HCT116 (cell line): ENCODE results near the gene MEG3. TPM values are rescaled to one million over a fixed set of nuclear protein-coding genes. Genes with fewer than 3 reads are reported as not detected.

Experiments used
- ATAC-seq: fragments of 200-7000 bp; cut with Tn5 transposase; 2 replicates; pipeline ENCODE4 v1.9.1; 2020; ENCODE audit warnings: mild to moderate bottlenecking, moderate library complexity
- BruUV-seq: library from RNA; stranded (reverse); fragments of 400-500 nt; replicated peaks from 2 replicates; lab custom pipeline; 2021; lab: Mats Ljungman, UMichigan
- CTCF ChIA-PET: fragments of 300-600 bp; sonication (Branson Sonifier 250); formaldehyde crosslinking; loops from one replicate; lab custom pipeline; 2021; ENCODE audit warnings: antibody characterized with exemption; lab: Charles Lee
- POLR2A ChIA-PET: fragments of 300-600, 350-600 bp; sonication (Branson Sonifier 250); formaldehyde crosslinking; loops from one replicate; lab custom pipeline; 2021; ENCODE audit warnings: antibody characterized with exemption; lab: Charles Lee
- RAD21 ChIA-PET, 2 experiments: fragments of 300-600 bp; sonication (Branson Sonifier 250); formaldehyde crosslinking; loops; one replicate each; lab custom pipeline; 2023; ENCODE audit warnings: low total read pairs in 2 of 2; ENCODE audit not compliant: uncharacterized antibody in 2 of 2, unreplicated experiment in 2 of 2, low non-redundant PET in 1 of 2; lab: Charles Lee
- DNase-seq: peaks from one replicate; pipeline ENCODE4 v3.0.0-alpha.2; 2010; ENCODE audit warnings: low read depth, low spot score
- H2AFZ ChIP-seq: fragments of 200-600 bp; shearing (Covaris generic), sonication (generic); 2 replicates; pipeline ENCODE4 v1.6.1; 2017; ENCODE audit warnings: low read depth, mixed run types, mixed read lengths, antibody characterized with exemption, low read length; ENCODE audit not compliant: poor library complexity, severe bottlenecking
- H3K27ac ChIP-seq: 2 replicates; pipeline ENCODE4 v1.5.1; 2012; ENCODE audit warnings: low read depth, low read length
- H3K27me3 ChIP-seq: fragments of 200-600 bp; sonication (generic); 2 replicates; pipeline ENCODE4 v1.6.1; 2016; ENCODE audit warnings: mixed run types, low read length, mixed read lengths; ENCODE audit not compliant: insufficient read depth
- H3K36me3 ChIP-seq, 2 experiments: fragments of 200-500 bp in 1 of 2; fragments of 200-600 bp in 1 of 2; sonication (Bioruptor generic) in 1 of 2; sonication (generic) in 1 of 2; 2 replicates each; pipeline versions ENCODE4 v1.5.1 to v1.6.1; 2014 to 2016; ENCODE audit warnings: low read length in 2 of 2, inconsistent platforms in 1 of 2, mixed read lengths in 1 of 2, mixed run types in 1 of 2; ENCODE audit not compliant: insufficient read depth in 2 of 2, control insufficient read depth in 1 of 2
- H3K4me1 ChIP-seq, 2 experiments: fragments of 200-600 bp in 1 of 2; sonication (generic) in 1 of 2; 2 replicates each; pipeline versions ENCODE4 v1.5.1 to v1.6.1; 2012 to 2017; ENCODE audit warnings: low read length in 2 of 2, inconsistent platforms in 1 of 2, mild to moderate bottlenecking in 1 of 2, mixed read lengths in 1 of 2, mixed run types in 1 of 2, moderate library complexity in 1 of 2; ENCODE audit not compliant: insufficient read depth in 2 of 2, control insufficient read depth in 1 of 2
- H3K4me2 ChIP-seq: fragments of 200-600 bp; sonication (generic); 2 replicates; pipeline ENCODE4 v1.6.1; 2017; ENCODE audit warnings: mixed run types, low read length, mixed read lengths
- H3K4me3 ChIP-seq, 2 experiments: fragments of 200-600 bp in 1 of 2; sonication (generic) in 1 of 2; replicated peaks in 1 of 2; 2 replicates each; pipeline ENCODE4 v1.5.1; 2011 to 2016; ENCODE audit warnings: low read length in 2 of 2, control low read depth in 1 of 2, low read depth in 1 of 2, mild to moderate bottlenecking in 1 of 2, mixed read lengths in 1 of 2, mixed run types in 1 of 2
- H3K79me2 ChIP-seq: fragments of 200-600 bp; sonication (generic); 2 replicates; pipeline ENCODE4 v1.6.1; 2017; ENCODE audit warnings: mild to moderate bottlenecking, mixed run types, low read length, moderate library complexity, mixed read lengths; ENCODE audit not compliant: insufficient read depth
- H3K9ac ChIP-seq: fragments of 200-600 bp; sonication (generic); 2 replicates; pipeline ENCODE4 v1.6.1; 2016; ENCODE audit warnings: low read length, mixed read lengths
- H3K9me2 ChIP-seq: fragments of 200-600 bp; sonication (generic), shearing (Covaris generic); 2 replicates; pipeline ENCODE4 v1.6.1; 2017; ENCODE audit warnings: mixed run types, mild to moderate bottlenecking, moderate library complexity; ENCODE audit not compliant: insufficient read depth
- H3K9me3 ChIP-seq, 2 experiments: fragments of 200-500 bp in 1 of 2; fragments of 200-600 bp in 1 of 2; sonication (Bioruptor generic) in 1 of 2; sonication (generic) in 1 of 2; 2 replicates each; pipeline ENCODE4 v1.6.1; 2014 to 2017; ENCODE audit warnings: low read length in 2 of 2, mixed read lengths in 2 of 2, inconsistent platforms in 1 of 2, low read depth in 1 of 2, mild to moderate bottlenecking in 1 of 2, mixed run types in 1 of 2, moderate library complexity in 1 of 2; ENCODE audit not compliant: control insufficient read depth in 1 of 2, insufficient read depth in 1 of 2
- H4K20me1 ChIP-seq: fragments of 200-600 bp; sonication (generic), shearing (Covaris generic); 2 replicates; pipeline ENCODE4 v1.6.1; 2017; ENCODE audit warnings: mixed run types, mild to moderate bottlenecking, moderate library complexity; ENCODE audit not compliant: insufficient read depth
- CBX3 ChIP-seq: IDR thresholded peaks from 2 replicates; pipeline ENCODE4 v1.6.1; 2012; ENCODE audit warnings: low read depth
- CTCF ChIP-seq, 3 experiments: fragments of 200-600 bp in 1 of 3; sonication (generic) in 1 of 3; IDR thresholded peaks in 2 of 3; conservative IDR thresholded peaks in 1 of 3; 2 replicates each; pipeline ENCODE4 v1.5.1; 2012 to 2017; ENCODE audit warnings: low read depth in 2 of 3, low read length in 2 of 3, antibody characterized with exemption in 1 of 3, borderline replicate concordance in 1 of 3, control low read depth in 1 of 3, mild to moderate bottlenecking in 1 of 3, mixed read lengths in 1 of 3, mixed run types in 1 of 3, moderate library complexity in 1 of 3; ENCODE audit not compliant: insufficient read depth in 1 of 3
- EGR1 ChIP-seq: IDR thresholded peaks from 2 replicates; pipeline ENCODE4 v1.6.1; 2012; ENCODE audit warnings: low read depth
- EZH2phosphoT487 ChIP-seq: fragments of 200-600 bp; IDR thresholded peaks from 2 replicates; pipeline ENCODE4 v1.6.1; 2018; ENCODE audit warnings: antibody characterized with exemption, borderline replicate concordance
- FOSL1 ChIP-seq: IDR thresholded peaks from 2 replicates; pipeline ENCODE4 v1.6.1; 2012; ENCODE audit warnings: low read depth
- JUND ChIP-seq: IDR thresholded peaks from 2 replicates; pipeline ENCODE4 v1.6.1; 2012
- MAX ChIP-seq: IDR thresholded peaks from 2 replicates; pipeline ENCODE4 v1.6.1; 2012
- POLR2A ChIP-seq: IDR thresholded peaks from 2 replicates; pipeline ENCODE4 v1.7.0; 2011; ENCODE audit warnings: borderline replicate concordance; ENCODE audit not compliant: insufficient read depth, insufficient read length; ENCODE audit errors: extremely low read depth
- POLR2AphosphoS5 ChIP-seq: IDR thresholded peaks from 2 replicates; pipeline ENCODE4 v1.6.1; 2011; ENCODE audit warnings: mild to moderate bottlenecking, low read depth, low read length, moderate library complexity
- RAD21 ChIP-seq: IDR thresholded peaks from 2 replicates; pipeline ENCODE4 v1.6.1; 2012; ENCODE audit warnings: low read depth, mild to moderate bottlenecking
- REST ChIP-seq: IDR thresholded peaks from 2 replicates; pipeline ENCODE4 v1.6.1; 2012; ENCODE audit warnings: low read depth
- SP1 ChIP-seq: IDR thresholded peaks from 2 replicates; pipeline ENCODE4 v1.6.1; 2012; ENCODE audit warnings: low read depth
- SRF ChIP-seq: IDR thresholded peaks from 2 replicates; pipeline ENCODE4 v1.6.1; 2012; ENCODE audit warnings: low read depth
- ZNF274 ChIP-seq: fragments of 200-500 bp; sonication (Bioruptor generic); IDR thresholded peaks from 2 replicates; pipeline ENCODE4 v1.6.1; 2014; ENCODE audit warnings: mild to moderate bottlenecking, low read depth, low read length, inconsistent platforms
- intact Hi-C: fragments of 100-400 bp; cut with micrococcal nuclease; formaldehyde crosslinking; loops from 2 replicates; pipeline ENCODE4 v1.10.0; 2022
- total RNA-seq: library from RNA; stranded (reverse); gene quantifications from one replicate; pipeline ENCODE4 v1.2.1, GENCODE V29; 2021; ENCODE audit not compliant: unreplicated experiment

Gene MEG3
- total RNA-seq, 1 experiment from 2014 or later: 2.5 TPM

GRCh38 chr14:100901391-100902183, 75.7 kb downstream of the MEG3 start:
- Histone ChIP-seq H3K4me1 (peaks cover 0 to 7% of the 10 kb centered on the region in 2 experiments; a peak in 1 of 4 replicates), H3K27me3 (0 out of 2 replicates have a peak, but pooled peaks cover 6% of the 10 kb centered on the region), H3K27ac (no peak overlapping the region), H3K79me2 (no peaks in the 10 kb centered on the region), H4K20me1 (no peaks in the 10 kb centered on the region), H3K9me2 (no peaks in the 10 kb centered on the region), H3K9ac (no peak overlapping the region), H3K36me3 (no peaks in the 10 kb centered on the region), H3K4me2 (no peak overlapping the region), H3K4me3 (no peak overlapping the region), H3K9me3 (no peaks in the 10 kb centered on the region), H2AFZ (no peak overlapping the region)
- intact Hi-C loops: loop anchor here (1.0 to 10.0 kb wide), 6 partner anchors 50 to 764 kb away; no protein-coding TSS in a partner anchor
- BruUV-seq: no TSS peak
- ChIA-PET POLR2A (no interaction called here), CTCF (interaction anchor here (0.8 to 2.7 kb wide), 10 partner anchors 10 to 518 kb away, joined by 3 to 14 read pairs (median 4); no protein-coding TSS in a partner anchor), RAD21 (interaction anchor here (0.6 to 1.6 kb wide), 6 partner anchors 49 to 764 kb away, joined by 3 to 5 read pairs (median 4); no protein-coding TSS in a partner anchor)
- TF ChIP-seq SRF (no peak), EZH2phosphoT487 (no peak), FOSL1 (no peak), CBX3 (no peak), MAX (no peak), EGR1 (no peak), SP1 (no peak), CTCF (IDR thresholded peaks at IDR 0.05 in 2 of 3, conservative IDR thresholded peaks at IDR 0.05 in 1 of 3; ENCODE audit: borderline replicate concordance in 1 of 3, insufficient read depth in 1 of 3, low read depth in 2 of 3, low read length in 2 of 3) (no peak), ZNF274 (no peak), POLR2AphosphoS5 (no peak), JUND (no peak), POLR2A (no peak), RAD21 (no peak), REST (no peak)
- DNase-seq (no peak), ATAC-seq (no peak)
